Pons (tissue), 1 donor: Measurements from ENCODE around the gene TMIE.

Source experiments
- DNase-seq: peaks from one replicate; pipeline ENCODE4 v3.0.0-alpha.2; 2016; ENCODE audit warnings: low spot score

TMIE gene, protein sequence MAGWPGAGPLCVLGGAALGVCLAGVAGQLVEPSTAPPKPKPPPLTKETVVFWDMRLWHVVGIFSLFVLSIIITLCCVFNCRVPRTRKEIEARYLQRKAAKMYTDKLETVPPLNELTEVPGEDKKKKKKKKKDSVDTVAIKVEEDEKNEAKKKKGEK

DNA sequence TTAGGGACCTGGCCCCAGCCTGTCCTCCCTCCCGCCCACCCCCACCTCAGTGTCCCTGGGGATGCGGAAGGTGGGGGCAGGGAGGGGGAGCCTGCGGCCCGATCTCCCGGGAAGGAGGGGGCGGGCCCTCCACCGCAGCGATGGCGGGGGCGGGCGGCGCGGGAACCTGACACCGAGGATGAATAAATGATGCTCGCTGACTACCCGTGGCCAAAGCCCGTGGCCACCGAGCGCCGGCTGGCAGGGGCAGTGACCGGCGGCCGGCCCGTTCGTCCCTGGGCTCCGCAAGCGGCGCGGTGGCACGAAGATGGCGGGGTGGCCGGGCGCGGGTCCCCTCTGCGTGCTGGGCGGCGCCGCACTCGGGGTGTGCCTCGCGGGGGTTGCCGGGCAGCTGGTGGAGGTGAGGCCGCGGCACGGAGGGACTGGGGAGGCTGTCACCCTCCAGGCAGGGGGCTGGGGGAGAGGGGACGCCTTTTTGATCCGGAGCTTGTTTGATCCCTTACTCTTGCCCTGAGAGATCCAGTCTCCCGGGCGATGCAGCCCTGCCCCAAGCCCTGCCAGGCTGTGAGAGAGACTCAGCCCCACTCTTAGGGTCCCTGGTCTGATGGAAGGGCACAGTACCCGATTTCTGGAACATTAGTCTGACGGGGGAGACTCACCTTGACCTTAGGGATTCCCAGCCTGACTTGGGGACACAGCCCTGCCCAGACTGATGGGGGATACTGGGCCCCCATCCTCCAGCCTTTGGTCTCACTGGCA lies at the start of gene TMIE:
Gene TMIE (plus strand): TSS at position 212 of the 759 bp plus-strand sequence. CDS start 96 bp downstream, at position 308.
- no peak for DNase-seq

DNA sequence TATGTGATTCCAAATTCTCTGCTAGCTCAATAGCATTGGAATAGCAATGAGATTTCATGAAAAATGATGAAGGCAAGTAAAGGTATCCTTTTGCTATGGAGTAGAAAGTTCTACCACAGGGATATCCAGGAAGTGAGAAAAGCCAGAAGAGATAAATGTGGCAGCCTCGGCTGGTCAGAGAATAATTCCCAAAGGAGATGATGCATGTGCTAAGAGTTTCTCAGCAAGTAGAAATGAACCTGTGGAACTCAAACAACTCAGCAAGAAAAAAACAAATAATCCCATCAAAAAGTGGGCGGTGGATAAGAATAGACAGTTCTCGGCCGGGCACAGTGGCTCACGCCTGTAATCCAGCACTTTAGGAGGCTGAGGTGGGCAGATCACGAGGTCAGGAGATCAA lies 45.9 kb upstream of the TMIE start:
- DNase-seq: no peak

DNA sequence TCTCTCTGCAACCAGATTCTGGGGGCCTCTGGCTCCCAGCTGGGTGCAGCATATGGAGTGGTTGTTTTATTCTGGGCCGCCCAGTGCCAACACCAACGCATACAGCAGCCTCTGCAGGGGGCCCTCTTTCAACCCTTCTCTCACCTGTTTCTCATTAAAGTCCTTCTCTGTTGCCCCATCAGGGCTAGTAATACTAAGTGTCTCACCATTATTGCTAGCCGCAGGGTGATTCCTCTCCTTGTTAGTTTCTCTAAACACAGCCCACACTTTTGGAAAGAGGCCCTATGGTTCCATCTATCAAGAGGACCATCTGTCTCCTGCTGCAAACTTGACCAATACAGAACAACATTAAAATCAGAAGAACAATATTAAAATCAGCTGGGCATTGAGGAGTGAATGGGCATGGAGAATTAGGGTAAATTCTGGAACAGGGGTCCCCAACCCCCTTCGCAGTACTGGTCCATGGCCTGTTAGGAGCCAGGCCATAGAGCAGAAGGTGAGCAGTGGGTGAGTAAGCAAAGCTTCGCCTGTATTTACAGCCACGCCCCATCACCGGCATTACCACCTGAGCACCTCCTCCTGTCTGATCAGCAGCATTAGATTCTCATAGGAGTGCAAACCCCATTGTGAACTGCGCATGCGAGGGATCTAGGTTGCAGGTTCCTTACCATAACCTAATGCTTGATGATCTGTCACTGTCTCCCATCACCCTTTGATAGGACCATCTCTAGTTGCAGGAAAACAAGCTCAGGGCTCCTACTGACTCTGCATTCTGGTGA lies 44.2 kb upstream of the TMIE start:
- DNase-seq: no peak

DNA sequence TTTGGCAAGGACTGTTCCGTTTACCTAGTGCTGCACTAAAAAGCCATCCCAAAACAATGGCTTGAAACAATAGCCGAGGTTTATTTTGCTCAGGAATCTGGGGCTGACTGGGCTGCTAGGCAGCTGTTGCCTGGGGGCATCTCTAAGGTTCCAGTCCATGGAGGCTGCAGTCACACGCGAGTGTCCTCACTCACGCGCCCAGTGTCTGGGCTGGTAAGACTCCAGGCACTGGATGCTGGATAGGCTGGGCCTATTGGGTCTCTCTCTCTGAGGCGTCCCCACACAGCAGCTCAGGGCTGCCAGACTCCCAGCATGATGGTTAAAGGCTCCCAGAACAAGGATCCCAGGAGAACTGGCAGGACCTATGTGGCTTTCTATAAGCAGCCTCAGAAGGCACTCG lies 41.9 kb upstream of the TMIE start:
- no peak for DNase-seq

DNA sequence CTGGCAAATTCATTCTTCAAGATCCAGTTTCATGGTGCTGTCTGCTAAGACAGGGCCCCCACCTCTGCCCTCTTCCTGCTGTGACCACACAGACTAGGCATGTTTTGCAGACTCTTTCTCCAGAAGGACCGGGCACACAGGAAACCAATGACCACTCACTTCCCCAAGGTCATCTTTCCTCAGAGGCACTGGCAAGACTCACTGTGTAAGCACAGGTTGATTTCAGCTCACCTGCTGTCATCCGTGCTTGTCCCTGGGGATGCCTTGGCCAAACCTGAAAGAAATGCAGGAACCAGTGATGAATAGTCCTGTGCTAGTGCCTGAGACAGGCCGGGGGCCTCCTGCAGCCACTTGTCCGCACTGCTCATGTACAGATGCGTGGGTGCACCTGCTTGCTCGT lies 41.2 kb upstream of the TMIE start:
- DNase-seq: no peak

DNA sequence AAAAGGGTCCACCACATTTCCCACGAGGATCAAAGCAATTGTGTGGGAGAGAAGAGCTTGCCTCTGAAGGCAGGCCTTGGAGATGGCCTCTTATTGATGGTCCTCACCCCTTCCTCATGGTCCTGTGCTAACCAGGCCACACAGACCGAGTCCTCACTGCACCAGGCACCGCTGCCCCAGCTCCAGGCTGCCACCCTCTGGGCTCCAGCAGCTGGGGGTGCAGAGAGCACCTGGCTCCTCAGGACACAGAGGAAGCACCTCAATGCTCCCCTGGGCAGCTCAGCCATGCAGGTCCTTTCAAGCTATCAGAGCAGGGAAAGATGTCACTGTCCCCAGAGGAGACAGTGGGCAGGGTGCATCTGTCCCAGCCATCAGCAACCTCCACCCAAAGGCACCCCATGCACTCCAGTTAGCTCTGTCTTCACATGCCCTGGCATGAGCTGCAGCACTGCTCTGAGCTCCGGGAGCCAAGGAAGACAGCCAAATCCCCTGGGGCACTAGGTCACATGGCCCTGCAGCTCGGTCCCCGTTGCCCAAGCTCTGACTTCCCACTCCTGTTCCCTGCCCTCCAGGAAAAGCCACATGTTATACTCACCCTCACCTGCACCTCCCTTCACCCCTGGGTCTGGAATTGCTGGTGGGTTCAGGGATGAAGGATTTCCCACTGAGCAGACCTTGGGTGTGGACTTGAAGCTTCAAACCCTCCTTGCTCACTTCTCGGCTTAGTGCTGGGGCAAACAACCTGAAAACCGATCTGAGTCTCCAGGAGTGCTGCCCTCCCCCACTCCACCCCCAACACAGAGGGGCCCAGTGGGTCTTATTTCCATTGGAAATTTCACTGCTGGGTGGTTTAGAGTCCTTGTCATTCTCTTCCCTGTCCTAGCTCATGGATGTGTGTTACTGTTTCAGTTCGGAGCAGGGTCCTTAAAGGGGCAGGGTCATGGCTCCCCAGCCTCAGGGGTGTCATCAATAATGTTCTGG lies 40.4 kb upstream of the TMIE start:
- no peak for DNase-seq

DNA sequence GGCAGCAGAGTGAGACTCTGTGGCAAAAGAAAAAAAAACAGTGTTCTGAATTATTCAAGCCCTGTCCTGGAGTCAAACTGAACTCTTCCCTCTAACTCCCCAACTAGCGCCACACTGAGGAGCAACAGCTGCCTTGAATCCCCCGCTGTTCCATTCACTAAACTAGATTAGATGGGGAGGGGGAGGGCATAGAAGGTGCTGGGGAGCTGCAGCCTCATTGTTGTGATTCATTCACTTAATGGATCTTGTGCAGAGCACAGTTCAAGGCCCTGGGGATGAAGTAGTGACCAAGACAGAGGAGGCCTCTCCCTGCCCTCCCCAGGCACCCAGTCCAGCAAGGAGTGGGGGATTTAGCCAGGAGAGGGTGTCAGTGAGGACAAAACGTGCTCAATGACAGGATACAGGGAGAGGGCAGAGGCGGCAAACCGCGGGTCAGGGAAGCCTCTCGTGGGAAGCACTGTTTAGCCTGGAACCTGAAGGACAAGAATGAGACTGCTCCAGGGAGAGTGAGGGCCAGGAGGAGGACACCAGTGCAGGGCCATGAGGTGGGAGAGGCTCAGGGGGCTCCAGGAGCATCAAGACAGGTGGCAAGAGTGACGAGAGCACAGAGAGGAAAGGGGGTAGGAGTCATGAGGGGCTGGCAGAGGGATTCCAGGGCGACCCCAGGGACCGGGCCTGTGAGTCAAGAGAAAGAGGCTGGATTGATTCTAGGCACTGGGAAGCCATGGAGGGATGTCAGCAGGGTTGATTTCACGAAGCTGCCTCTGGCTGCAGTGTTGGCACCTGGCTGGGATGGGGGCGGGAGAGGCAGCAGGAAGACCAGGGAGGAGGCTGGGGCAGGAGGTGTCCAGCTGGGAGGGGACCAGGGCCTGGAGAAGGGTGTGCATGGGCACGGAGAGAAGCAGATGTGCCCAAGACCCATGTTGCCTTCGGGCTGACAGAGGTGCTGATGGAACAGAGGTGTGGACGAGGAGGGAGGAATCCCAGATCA lies 39.1 kb upstream of the TMIE start:
- DNase-seq: no peak

DNA sequence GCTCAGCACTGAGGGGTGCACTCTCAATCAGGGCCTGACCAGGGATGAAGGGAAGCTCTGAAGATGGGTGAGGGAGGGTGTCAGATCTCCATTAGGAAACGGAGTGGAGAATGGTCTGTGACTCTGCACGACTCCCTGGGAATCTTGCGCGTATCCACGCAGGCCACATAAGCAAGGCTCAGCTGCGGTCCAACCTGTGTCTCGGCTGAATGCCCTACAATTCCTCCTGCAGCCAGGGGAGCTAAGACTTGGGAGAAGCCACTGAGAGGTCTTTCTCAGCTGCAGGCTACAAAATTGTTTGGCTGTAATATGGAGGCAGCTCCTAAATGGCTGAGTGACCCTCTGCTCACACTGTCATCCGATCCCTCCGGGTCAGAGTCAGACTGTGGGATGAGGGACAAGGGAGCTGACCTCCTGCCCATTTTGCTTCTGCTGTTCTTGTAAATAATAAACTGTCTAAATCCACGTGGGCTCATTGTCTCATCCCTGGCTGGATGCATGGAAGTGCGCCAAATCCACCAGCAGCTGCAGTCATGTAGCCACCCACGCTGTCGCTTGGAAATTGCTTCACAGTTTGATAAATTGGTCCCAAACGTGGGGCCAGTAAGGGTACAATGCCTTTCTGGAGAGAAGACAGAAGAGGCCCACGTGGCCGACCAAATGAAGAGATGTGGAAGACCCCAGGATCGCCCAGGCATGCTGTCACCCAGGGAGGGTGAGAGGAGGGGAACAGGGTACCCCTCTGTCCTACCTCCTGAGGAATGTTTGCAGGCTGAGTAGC lies 38.2 kb upstream of the TMIE start:
- DNase-seq: peak; percentile 53

DNA sequence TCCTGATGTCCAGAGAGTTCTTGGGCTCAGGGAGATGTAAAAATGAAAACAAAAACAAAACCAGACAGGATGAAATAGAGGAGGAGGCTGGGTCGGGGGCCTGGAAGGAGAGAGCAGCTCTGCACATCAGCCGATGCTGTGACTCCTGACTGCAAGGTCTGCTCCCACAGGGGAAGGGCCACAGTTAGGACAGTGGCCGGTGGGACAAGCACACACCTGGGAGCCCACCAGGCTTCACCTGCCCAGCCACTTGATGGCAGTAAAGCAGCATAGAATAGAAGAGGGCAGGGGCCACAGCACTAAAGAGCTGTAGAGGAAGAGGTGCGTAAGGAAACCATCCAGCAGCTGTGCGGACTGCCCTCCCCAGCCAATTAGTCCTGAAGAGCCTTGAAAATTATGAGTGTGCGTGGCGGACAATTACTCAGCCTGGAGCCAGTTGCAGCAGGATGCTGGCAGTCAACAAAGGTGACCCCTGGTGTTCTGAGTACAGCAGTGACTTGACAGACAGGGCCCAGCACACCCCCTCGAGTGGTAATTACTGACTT lies 37.5 kb upstream of the TMIE start:
- DNase-seq: no peak

DNA sequence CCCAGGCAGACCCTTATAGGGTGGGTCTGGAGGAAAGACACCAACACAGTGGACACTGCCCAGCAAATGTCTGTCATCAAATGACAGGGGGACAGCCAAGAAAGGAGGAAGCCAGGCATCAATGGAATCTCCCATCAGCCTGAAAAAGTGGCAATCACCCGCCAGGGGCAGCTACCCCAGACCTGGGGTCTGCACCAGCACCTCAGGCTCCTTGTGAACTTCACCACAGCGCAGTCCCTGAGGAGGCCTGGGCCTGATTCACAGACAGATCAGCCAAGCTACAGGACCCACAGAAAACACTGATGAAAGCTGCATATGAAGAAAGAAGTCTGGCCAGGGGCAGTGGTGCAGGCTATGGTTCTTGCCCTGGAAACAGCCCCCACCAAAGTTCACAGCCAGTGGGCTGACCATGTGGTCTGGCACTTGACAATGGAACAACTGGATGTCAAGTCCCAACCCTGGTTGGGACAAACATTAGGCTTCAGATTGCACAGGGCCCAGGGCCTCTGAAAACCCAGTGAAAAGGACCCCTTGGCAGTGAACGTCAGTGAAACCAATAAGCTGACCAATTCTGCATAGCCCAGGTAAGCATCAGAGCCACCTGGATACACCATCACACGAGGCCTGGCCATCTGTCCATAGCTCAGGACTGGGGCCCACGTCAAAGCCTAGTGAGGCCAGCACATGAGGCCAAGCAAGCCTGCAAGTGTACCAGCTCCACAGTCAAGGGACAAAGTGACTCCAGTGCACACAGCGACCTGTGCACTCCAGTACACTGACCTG lies 36.8 kb upstream of the TMIE start:
- DNase-seq: no peak

DNA sequence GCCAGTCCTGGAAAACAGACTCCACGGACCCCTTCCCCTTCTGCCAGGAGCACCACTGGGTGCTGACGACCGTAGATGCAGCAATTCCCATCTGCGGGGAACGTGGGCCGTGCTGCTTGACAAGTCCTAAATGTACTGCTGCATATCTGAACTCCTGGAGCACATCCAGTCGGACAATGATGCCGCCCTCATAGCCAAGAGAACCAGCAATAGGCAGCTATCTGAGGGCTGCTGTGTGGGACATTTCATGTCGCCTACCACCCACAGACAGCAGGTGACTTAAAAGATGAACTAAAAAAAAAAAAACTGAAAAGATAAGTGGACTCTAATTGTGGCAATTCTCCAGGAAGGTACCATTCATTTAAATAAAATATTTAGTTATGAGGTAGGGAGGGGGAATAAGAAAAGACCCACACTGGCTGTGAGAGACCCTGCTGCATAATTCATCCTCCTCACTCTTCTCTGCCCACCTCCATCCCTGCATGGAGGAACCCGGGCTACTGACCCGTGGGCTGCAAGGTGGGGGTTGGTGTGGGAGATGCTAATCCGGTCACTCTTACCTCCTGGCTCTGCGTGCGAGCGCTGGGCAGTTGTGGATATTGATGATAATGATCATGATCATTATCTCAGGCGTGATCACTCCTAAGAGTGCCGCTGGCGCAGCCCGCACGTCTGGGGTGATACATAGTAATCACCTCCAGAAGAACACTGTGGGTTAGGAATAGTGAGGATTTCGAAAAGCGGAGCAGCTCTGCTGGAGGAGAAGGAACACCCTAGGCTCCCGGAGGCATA lies 36.0 kb upstream of the TMIE start:
- DNase-seq: no peak

DNA sequence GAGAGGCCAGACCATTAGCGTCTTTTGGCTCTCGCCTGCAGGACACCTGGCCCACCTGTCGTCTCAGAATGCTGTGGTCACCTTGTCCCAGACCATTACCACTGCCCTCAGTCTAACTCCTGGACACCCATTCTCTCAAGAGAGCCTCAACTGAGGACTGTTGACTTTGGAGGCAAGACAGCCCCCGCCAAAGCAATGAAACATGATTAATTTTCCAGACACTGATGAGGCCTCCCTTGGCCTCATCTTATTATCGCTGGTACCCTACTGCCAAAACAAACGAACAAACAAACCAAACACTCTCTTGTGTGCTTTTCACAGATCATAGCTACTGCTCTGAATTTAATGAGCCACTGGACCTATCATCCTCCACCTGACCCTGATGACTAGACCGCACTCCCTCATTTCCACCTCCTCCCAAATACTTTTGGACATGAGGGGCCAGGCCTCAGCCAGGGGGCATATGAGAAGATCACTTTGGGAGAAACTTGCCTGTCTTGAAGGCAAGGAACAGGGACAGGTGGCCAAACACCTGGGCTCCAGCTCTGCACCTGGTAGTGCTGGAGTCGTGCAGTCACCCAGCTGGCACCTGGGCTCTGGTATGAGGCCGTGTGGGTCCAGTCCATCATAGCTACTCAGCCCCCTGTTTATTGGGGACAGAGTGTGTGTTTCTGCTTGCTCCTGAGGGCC lies 35.3 kb upstream of the TMIE start:
- DNase-seq: no peak

DNA sequence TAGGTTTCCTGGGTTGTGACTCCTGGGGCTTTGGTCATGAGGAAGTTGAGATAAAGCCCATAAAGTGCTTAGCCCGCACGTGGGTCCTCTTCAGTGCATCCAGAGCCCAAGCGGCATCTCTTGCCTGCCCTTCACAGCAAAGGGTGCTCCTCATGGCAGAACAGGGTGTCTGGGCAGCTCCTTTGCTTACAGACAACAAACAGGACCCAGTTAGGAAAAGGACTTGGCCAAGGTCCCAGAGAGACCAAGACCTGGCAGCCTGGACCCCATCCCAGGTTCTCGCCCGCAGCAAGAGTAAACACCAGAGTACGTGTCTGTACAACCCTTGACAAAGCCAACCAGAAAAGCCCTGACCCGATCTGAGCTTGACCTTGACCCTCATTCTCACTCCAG lies 34.7 kb upstream of the TMIE start:
- no peak for DNase-seq

DNA sequence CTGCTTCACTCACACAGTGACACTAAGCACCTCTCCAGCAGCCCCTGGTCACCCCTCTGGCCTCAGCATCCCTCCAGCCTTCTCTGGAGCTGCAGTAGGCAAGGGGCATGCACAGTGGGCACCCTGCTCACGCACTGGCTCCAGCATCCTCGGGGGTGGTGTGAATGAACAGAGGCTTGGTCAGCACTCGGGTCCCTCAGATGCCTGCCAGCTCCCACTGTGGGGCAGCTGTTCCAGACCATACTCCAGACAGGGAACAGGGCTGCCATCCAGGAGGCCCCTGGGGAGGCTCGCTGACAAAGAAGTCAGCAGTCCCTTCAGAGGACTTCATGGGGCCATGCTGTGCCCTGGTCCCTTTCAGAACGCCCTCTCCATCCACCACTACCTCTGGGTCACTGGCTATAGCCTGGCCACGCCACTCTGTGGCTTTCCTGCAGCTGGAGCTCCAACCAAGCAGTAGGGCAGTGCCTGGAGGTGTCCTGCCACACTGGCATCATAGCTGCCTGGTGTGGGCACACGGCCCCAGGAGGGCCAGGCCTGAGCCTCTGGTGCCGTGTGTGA lies 34.1 kb upstream of the TMIE start:
- DNase-seq: no peak

DNA sequence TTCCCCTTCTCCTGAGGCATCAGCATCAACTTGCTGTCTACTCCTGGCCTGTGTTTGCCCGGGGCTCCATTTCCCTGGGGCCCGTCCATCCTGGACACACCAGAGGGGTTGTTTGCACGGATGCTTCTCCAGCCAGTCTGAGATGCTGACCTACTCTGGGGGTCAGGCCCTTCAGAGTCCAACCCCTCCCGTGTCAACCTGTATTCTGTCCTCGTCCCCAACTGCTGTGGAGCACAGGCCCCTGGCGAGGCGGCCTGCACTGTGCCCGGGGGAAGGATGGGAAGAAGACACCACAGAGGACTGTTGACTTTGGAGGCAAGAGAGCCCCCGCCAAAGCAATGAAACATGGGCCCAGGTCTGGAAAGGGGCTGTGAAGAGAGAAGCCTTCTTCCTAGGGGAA lies 33.5 kb upstream of the TMIE start:
- no peak for DNase-seq

DNA sequence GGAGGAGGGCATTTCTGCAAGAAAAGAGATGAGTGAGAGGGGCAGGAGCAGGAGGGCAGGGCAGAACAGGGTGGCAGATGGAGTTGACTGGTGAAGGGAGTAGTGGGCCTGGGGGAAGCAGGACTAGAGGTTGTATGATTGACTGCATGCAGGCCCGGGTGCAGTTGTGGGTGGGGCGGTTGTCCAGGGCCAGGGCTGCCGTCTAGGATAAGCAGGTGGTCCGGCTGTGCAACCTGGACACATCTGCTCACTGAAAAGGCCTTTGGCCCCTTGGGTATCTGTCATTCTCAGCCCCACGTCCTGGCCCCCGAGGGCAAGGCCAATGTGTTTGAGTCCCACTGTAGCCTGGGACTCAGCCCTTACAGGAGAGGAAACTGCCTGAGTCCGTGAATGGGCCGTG lies 33.1 kb upstream of the TMIE start:
- DNase-seq: no peak

DNA sequence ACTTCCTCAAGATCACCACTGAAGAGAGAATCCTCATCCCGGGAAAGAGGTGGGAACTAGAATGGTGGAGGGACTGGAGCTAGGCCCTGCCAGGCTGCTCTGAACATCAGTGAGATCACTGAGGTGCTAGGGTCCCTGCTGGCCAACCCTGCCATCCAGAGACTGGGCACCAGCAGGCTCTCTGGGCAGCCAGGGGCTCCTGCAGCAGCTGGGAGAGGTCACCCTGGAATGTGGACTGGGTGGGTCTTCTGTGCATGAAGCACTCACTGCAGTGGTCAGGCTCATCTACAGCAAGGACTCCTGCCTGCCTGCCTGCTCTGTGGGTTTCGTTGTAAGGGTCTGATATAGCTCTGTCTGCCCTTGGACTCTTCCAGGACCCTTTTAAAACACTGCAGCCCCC lies 32.6 kb upstream of the TMIE start:
- no peak for DNase-seq
